HG02870 (cell line): ENCODE data around the gene TUBB6.

Experiments used
- ATAC-seq: cut with Tn5 transposase; IDR thresholded peaks from one replicate; pipeline ENCODE4 v1.9.1; 2021; ENCODE audit warnings: mild to moderate bottlenecking, moderate library complexity; ENCODE audit not compliant: unreplicated experiment

TUBB6 gene

DNA sequence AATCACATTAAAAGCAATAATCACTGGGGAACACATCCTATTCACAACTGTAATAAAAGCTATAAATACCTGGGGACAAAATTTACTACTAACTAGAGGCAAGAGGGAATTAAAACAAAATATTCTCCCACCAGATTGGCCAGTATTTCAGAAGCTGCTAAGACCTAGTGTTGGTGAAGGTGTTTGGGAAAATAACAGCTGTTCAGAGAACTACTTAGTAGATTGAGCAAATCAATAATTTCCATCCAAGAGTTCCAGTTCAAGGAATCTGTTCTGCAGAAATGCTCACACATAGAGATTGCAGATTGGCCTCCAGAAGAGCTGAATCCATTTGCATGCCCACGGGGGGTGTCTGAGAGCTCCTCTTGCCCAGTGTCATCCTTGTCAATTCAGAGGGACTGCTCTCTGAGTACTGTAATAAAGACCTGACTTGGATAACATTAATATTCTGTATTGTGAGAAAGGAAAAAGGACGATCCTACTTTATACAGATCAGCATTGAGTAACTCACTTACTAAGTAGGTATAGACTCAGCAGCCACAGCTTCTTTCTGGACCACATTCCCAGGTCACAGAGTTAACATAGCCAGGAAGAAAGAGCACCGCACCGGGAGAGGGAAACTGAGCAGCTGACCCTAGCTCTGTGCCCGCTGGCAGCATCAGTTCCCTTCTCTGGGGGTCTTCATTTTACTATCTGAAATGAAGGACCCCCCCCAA is 5.6 kb downstream of the TUBB6 start:
- no peak for ATAC-seq

DNA sequence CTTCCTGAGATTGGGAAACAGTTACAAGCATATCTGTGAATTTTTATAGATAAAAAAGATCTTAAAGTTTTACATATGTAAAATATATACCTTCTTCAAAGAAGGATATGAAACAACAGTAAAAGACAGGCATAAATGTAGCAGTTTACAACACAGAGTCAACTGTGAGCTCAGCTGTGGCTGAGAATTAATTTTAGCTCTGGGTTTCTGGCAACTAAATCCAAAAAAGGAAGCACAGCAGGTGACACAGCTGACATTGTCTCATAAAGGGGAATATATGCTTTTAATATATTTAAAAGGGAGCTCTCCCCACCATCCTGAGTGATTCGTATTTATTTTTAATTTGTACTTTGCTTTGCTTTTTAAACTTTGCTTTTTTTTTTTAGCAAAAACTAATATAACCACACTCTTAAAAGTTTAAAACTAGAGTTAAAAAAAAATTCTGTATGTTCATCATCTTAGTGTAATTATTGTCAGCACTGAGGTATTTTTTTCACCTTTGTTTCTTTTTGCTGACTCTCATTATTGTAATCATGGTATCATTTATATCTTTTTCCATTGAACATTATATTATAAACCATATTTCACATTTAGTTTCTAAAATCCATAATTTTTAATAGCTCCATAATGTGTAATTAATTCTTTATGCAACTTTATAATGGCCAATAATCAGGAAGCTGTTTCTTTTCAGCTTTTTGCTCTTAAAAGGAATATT is 6.7 kb downstream of the TUBB6 start:
- peak; percentile 41 for ATAC-seq

DNA sequence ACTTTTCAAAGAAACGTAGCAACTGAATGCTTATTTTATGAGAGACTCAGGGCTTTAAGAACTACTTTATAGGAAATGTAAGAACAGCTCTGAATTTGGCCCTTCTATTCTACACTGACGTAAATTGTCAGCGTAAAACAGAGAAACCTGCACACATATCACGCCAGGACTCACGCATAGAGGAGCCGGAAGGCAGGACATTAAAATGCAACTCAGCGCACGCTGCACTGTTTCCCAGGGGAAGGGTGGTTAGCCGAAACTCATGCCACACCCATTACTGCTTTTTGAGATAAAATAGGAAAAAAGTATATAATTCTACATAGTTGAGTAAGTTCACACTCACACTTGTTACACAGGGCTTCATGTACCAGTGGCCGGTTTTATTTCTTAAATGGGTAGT is 7.4 kb downstream of the TUBB6 start:
- ATAC-seq = no peak

DNA sequence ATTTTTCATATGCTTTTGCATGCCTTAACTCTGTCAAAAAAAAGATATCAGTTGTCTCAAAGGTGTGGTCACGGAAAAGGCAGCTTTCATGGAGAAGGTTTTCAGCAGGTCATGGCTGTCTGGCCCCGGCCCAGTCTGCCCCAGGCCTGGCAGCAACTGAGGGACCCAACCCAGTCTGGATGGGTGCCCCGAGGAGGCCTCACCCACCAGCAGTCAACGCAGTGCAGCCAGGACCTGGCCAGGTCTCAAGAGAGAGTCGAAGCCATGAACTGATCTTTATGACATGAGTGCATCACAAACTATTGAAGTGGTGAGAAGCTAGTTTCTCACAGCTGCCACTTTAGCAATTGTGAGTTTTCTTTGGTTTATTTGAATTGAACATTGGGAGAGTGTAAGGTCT is 7.9 kb downstream of the TUBB6 start:
- no peak for ATAC-seq

DNA sequence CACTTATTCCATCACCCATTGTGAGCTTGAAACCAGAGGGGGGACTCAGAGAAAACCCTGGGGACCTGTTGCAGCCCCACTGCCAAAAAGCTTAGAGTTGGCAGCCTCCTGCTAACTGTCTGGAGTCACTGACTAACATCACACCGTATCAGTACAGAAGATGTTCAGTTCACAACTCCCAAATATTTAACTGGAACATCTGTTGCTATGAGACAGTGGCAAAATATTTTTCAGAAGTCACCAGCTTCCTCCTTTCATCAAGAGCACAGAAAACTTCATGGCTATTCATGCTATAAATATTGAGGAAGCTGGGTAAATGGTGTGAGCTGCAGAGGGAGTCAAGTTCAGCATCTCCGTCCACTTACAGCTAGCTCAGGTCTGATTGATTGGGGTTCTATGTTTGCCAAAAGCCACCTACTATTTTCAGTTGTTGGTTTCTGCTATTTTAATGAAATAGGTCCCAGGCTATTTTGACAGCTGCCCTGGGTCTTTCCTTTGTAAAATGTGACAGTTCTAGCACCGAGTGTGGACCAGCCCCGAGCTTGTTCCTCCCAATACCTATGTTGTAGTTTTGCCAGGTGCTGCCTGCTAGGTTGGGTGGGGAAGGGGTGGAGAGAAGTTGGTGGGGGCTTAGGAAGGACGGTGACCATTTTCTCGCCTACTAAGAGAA is 9.8 kb downstream of the TUBB6 start:
- ATAC-seq = no peak

DNA sequence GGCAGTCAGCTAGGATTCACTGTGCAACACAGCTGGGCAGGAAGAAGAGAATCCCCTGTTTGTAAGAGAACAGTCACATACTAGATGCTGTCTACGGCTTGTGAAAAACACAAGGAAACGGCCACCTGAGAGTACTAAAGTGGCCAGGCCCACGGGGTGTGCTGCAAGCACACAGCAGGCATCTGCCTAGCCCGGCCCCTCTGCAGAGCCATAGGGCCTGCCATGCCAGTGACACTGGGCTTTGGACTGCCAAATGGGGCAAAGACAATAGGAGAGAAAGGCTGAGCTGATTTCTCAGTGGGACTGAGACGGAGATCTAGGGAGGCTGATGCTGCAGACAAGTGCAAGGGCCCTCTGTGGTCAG is 10.3 kb downstream of the TUBB6 start:
- ATAC-seq = no peak

DNA sequence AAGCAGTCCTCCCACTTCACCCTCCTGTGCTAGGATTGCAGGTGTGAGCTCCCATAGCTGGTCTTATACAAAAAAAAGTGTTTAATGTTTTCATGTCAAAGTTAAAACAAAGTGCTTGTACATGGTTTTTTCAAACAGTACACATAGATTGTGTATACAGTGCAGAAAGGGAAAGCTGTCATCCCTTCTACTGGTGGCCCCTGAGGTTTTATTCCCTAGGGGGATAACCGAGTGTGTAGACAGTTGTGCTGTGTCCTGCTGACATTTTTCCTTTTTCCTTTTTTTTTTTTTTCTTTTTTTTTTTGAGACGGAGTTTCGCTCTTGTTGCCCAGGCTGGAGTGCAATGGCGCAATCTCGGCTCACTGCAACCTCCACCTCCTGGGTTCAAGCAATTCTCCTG is 10.8 kb downstream of the TUBB6 start:
- no peak for ATAC-seq

DNA sequence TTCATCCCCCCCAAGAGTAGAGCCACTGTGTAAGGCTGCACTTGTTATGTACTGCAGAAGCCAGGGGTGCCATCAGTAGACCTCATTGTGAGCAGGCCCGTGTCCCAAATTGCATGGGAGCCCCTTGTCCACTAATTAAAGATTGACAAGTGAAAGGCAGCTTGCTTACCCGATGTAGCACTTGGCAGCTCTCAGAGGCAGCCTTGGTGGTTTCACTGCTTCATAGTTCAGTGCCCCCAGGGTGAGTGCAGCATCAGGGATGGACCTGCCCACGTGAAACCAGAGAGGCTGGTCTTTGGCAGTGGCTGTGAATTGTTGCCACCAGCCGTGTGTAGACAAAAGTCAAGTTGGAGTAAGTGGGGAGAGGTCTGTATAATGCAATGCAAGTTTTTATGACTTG is 13.3 kb downstream of the TUBB6 start:
- ATAC-seq = no peak

DNA sequence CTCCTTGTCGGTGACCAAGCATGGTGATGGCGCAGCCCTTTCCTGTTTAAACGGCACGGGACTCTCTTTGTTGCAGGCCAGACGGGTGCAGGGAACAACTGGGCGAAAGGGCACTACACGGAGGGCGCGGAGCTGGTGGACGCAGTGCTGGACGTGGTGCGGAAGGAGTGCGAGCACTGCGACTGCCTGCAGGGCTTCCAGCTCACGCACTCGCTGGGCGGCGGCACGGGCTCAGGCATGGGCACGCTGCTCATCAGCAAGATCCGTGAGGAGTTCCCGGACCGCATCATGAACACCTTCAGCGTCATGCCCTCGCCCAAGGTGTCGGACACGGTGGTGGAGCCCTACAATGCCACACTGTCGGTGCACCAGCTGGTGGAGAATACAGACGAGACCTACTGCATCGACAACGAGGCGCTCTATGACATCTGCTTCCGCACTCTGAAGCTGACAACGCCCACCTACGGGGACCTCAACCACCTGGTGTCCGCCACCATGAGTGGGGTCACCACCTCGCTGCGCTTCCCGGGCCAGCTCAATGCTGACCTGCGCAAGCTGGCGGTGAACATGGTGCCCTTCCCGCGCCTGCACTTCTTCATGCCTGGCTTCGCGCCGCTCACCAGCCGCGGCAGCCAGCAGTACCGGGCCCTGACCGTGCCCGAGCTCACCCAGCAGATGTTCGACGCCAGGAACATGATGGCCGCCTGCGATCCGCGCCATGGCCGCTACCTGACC is 17.1 kb downstream of the TUBB6 start:
- no peak for ATAC-seq

DNA sequence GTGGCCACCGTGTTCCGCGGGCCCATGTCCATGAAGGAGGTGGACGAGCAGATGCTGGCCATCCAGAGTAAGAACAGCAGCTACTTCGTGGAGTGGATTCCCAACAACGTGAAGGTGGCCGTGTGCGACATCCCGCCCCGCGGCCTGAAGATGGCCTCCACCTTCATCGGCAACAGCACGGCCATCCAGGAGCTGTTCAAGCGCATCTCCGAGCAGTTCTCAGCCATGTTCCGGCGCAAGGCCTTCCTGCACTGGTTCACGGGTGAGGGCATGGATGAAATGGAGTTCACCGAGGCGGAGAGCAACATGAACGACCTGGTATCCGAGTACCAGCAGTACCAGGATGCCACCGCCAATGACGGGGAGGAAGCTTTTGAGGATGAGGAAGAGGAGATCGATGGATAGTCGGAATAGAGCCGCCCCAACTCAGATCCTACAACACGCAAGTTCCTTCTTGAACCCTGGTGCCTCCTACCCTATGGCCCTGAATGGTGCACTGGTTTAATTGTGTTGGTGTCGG is 17.7 kb downstream of the TUBB6 start:
- no peak for ATAC-seq

DNA sequence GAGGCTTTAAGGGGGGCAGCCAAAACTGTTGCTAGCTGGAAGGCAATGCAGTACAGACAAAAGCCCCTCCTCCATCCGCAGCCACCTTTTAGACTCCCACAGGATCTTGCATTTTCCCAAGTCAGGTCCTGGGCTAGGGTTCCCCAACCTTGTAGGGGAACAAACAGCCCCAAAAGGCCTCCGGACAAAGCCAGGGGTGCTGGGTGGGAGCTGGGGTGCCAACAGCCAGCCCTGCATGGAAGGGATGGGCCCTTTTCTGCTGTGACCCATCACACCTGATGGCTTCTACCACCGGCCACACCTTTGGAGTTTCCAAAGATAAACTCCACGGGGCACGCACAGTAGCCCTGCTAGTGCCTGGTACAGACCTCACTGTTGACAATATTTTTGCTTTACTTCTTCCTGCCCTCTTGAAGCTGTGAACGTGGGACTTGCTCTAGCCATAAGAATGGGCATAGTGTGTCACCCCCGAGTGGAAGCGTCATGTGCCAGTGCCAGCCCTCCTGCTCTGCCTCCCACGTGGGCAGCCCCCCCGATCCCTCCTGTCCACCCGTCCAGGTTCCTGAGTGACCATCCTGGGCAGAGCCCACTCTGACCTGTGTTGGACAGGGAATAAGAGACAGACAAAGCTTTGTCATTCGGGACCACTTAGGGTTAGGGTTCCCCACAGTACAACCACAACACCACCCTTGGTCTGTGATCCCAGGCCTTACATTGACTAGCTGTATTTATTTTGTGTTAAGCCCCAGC is 18.8 kb downstream of the TUBB6 start:
- ATAC-seq = no peak

DNA sequence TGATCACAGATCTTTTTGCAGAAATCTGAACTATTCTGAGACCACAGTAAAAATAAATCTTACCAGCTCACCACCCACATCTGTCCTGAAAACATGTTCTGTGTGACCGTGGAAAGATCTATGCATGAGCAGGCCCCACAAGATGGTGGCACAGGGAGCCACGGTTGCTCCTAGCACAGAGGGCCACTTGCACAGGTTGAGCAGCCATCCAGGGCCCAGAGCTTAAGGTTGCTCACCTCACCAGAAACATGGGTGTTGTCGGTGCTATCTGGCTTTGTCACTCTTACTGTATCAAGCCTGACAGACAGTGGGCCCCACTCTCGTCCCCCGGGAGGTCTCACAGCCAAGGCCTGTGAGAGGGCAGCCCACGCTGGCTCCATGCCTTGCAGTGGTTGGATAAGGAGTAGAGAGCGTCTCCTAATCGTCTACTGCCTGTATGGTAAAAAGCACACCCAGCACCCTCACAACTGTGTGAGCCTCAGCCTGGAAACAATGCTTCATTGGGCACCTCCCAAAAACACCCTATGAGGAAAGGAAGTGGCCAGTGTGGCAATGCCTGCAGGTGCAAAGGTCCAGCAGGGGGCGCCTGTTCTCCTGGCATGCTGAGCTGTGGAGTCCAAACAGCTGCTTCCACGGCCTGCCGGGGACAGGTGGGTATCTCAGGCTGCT is 19.6 kb downstream of the TUBB6 start:
- ATAC-seq = no peak

DNA sequence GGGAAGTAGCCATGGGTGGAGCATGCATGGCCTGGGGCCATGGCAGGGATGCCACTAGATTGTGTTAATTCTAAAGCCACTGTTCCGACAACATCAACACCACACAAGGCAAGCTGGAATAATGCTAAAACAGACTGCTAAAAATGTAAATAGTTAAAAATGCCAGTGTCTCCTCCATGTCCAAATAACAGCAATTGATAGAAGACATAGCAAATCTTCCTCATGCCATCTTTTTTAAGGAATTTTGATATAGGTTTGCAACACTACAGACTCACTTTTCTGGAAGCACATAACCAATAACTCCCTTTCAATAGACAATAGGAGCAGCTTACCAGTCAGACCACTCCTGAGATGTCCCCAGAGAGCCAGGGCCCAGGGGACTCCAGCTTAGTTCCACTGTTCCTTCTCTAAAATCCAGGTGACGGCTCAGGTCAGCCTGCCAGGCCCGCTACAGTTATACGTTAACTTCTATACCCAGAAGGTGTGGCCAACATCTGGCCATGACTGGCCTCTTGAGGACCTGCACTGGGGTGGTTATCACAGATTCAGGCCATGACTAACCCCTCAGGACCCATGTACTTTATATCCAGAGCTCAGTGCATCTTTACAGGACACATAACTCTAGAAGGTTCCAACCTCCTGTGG is 20.3 kb downstream of the TUBB6 start:
- ATAC-seq = no peak

DNA sequence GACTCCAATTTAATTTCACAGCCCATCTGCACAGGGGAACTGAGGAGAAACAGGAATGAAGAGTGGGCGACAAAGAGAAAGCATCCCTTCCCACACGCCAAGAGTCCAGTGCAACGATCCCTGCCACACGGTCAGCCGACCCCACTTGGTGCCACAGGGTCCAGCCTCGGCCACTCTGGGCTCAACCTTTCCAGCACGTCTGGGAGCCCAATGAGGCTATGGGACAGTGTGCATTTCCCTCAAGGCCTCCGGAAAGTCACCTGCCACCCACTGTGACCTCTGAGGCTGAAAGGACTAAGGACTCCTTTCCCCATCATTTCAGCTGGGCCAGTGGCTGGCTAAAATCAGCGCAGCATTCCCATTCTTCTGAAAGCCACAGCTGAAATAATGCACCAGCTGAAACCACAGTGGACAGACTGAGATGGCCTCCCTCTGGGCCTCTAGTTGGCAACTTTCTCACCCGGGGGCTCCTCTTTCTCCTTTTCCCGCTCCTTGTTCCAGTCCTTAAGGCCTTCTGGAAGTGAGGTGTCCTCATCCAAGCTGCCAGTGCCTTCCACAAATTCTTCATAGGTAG is 21.2 kb downstream of the TUBB6 start:
- ATAC-seq = no peak

DNA sequence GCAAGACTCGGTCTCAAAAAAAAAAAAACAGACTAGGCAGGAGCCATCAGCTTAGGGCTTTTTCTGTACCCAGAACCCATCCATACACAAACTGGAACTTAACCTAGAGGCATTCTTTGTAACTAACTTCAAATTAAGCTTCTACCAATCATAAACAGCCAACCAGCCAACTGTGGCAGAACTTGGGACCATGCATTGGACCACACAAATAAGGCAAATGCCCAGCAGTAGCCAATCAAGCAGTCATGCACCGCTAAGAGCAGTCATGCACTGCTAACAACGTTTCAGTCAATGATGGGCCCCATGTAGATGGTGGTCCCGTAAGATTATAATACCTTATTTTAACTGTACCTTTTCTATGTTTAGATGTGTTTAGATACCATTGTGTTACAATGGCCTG is 22.7 kb downstream of the TUBB6 start:
- ATAC-seq = no peak

DNA sequence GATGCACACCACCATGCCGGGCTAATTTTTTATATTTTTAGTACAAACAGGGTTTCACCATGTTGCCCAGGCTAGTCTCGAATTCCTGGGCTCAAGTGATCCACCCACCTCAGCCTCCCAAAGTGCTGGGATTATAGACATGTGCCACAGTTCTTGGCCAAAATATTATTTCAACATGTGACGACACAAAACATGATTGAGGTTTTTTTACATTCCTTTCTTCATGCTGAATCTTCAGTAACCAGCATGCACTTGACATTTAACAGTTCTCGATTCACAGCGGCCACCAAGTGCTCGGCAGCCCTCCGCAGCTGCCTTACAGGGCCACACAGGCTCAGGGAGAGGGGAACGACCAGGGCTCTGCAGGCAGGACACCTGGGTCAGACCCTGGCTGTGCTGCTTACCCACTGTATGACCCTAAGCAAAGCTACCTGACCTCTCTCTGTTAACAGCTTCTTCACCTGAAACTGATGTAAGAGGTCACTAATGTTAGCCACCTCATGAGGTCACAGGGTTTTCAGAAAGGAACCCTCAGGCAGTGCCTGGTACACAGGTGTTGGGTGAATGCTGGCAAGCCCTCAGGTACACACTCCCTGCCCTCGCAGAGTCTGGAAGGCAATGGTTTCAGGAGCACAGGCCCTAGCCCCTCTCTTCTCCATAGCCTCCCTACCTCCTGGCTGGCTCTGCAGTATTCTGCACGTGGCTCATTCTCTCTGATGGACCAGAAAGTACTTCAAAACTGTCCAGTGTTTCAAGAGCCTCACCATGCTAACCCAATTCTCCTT is 25.7 kb downstream of the TUBB6 start:
- no peak for ATAC-seq

DNA sequence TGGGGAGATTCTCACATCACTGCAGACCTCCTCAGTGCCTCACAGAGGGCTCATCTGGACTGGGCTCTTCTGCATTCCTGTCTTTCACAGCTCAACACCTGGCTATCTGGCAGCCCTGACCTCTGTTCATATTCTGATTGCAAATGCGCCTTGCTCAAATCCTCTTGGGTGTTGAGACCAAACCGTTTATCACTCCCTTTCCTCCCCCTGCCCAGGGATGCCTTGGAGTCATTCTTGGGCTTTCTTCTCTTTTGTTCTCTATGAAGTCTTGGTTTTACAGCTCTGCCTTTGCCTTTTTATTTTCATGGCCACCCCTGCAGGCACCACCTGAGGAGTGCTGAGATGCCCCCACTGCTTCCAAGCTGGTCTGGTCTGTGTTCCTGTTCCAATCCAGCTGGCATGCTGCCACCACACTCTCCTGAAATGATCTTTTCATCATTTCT is 26.3 kb downstream of the TUBB6 start:
- ATAC-seq = no peak

DNA sequence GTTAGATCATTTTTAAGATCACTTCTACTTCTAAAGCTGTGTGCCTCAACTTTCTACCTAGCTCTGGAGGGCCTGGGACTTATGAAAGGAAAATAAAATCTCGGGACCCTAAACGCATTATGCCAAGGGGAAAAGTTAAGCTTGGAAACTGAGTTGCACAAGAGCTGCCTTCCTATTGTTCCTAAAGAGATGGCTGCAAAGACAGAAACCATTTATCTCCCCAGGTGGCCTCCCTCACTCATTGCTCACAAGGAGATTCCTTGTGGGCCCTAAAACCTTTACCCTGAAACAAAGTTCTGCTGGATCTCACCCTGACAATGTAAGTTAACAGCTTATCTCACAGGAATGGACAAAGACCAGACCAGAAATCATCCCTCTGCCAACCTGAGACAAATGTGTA is 26.8 kb downstream of the TUBB6 start:
- no peak for ATAC-seq
